ENCODE measurements around the gene APOM.

DNA sequence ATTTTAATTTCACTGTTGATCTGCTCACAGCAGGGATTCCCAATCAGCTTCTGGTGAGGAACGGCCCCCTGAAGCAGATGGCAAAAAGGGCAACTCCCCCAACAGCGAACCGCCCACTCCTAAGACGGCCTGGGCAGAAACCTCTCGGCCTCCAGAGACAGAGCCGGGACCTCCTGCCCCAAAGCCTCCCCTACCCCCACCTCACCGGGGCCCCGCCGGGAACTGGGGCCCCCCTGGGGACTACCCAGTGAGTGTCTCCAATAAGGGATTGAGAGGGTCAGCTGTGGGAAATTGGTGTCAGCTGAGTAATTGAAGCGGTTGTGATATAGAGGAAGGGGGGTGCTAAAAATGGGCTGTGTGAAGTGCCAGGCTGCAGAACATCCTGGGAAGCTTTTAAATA lies 28.7 kb upstream of the APOM start:
- TF ChIP-seq, protein P1, sequence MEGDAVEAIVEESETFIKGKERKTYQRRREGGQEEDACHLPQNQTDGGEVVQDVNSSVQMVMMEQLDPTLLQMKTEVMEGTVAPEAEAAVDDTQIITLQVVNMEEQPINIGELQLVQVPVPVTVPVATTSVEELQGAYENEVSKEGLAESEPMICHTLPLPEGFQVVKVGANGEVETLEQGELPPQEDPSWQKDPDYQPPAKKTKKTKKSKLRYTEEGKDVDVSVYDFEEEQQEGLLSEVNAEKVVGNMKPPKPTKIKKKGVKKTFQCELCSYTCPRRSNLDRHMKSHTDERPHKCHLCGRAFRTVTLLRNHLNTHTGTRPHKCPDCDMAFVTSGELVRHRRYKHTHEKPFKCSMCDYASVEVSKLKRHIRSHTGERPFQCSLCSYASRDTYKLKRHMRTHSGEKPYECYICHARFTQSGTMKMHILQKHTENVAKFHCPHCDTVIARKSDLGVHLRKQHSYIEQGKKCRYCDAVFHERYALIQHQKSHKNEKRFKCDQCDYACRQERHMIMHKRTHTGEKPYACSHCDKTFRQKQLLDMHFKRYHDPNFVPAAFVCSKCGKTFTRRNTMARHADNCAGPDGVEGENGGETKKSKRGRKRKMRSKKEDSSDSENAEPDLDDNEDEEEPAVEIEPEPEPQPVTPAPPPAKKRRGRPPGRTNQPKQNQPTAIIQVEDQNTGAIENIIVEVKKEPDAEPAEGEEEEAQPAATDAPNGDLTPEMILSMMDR (IDR thresholded peaks at IDR 0.05), result no peak
- TF ChIP-seq POLR2A (IDR thresholded peaks at IDR 0.05), result no peak

All from sigmoid colon (tissue), 3 donors.